Testis (tissue), 3 donors: Measurements from ENCODE around the gene LCNL1. TPM values are rescaled to one million over a fixed set of nuclear protein-coding genes. Genes with fewer than 3 reads are reported as not detected.

Experiments used
- DNase-seq: peaks from one replicate; pipeline ENCODE4 v3.0.0-alpha.2; 2019
- H3K27ac ChIP-seq, 2 donors: fragments of 200-600 bp; sonication (generic); one replicate each; pipeline ENCODE4 v1.5.1; 2019
- H3K27me3 ChIP-seq: fragments of 200-600 bp; sonication (generic); one replicate; pipeline ENCODE4 v1.5.1; 2019
- H3K36me3 ChIP-seq: fragments of 200-600 bp; sonication (generic); one replicate; pipeline ENCODE4 v1.5.1; 2017; ENCODE audit warnings: low read depth; ENCODE audit errors: missing control alignments
- H3K4me1 ChIP-seq: fragments of 200-600 bp; sonication (generic); one replicate; pipeline ENCODE4 v1.5.1; 2019
- H3K4me3 ChIP-seq, 2 donors: fragments of 200-600 bp; sonication (generic); one replicate each; pipeline ENCODE4 v1.5.1; 2017 to 2019
- H3K9me3 ChIP-seq: fragments of 200-600 bp; sonication (generic); one replicate; pipeline ENCODE4 v1.5.1; 2017
- POLR2A ChIP-seq: fragments of 450-650 bp; IDR thresholded peaks from one replicate; pipeline ENCODE4 v1.6.1; 2017; ENCODE audit warnings: antibody characterized with exemption, mild to moderate bottlenecking, moderate library complexity
- WGBS, 2 donors: methylation state at CpG; one replicate each; pipeline ENCODE4 v1.1.5; 2018; 5-methylcytosine and 5-hydroxymethylcytosine counted together
- intact Hi-C: fragments of 100-400 bp; cut with DNase I; formaldehyde crosslinking; loops from one replicate; pipeline ENCODE4 v1.15.1; 2023; ENCODE audit warnings: low total_unique reads
- polyA plus RNA-seq: library from polyadenylated mRNA; stranded (reverse); fragments of 350-450 nt; fragmentation: Illumina TruSeq; extraction: RNeasy Lipid Tissue Mini Kit (QIAGEN cat#74804); gene quantifications from one replicate; pipeline ENCODE4 v1.2.3, GENCODE V29; 2014; ENCODE audit warnings: low read depth, low replicate concordance; ENCODE audit not compliant: insufficient read depth
- total RNA-seq, 2 donors: library from RNA; depleted of rRNA; stranded (reverse); fragments of >200 nt; gene quantifications; one replicate each; pipeline ENCODE4 v1.2.3, GENCODE V29; 2016
- TF ChIP-seq, protein P1 (sequence below), 3 experiments: fragments of 450-650 bp in 2 of 3; fragments of 200-600 bp in 1 of 3; sonication (generic) in 1 of 3; IDR thresholded peaks; one replicate each; pipeline ENCODE4 v1.5.1; 2016 to 2019; ENCODE audit warnings: antibody characterized with exemption in 3 of 3, mild to moderate bottlenecking in 2 of 3, moderate library complexity in 1 of 3

LCNL1 gene
- total and polyA plus RNA-seq, 3 donors from 2014 or later: 17.5 to 131 (median 59.3) TPM

GRCh38 chr9:136958898-136959850 is 23.6 kb upstream of the LCNL1 start:
- intact Hi-C loops: no loop called here
- H3K36me3 ChIP-seq: no peaks in the 10 kb centered on the region
- 78% methylated on average over 27 of the region's 28 CpGs; no CpG with 5 or more reads in 1 of the 2 donors for WGBS, 2 donors
- H3K9me3 ChIP-seq: no peaks in the 10 kb centered on the region
- no peak overlapping the region for H3K4me3 ChIP-seq
- H3K27me3 ChIP-seq: no peaks in the 10 kb centered on the region
- peaks cover 49% of the 10 kb centered on the region for H3K4me1 ChIP-seq
- no peak for DNase-seq
- H3K27ac ChIP-seq: peak overlapping the region; percentile 65 to 77
- TF ChIP-seq, protein P1, sequence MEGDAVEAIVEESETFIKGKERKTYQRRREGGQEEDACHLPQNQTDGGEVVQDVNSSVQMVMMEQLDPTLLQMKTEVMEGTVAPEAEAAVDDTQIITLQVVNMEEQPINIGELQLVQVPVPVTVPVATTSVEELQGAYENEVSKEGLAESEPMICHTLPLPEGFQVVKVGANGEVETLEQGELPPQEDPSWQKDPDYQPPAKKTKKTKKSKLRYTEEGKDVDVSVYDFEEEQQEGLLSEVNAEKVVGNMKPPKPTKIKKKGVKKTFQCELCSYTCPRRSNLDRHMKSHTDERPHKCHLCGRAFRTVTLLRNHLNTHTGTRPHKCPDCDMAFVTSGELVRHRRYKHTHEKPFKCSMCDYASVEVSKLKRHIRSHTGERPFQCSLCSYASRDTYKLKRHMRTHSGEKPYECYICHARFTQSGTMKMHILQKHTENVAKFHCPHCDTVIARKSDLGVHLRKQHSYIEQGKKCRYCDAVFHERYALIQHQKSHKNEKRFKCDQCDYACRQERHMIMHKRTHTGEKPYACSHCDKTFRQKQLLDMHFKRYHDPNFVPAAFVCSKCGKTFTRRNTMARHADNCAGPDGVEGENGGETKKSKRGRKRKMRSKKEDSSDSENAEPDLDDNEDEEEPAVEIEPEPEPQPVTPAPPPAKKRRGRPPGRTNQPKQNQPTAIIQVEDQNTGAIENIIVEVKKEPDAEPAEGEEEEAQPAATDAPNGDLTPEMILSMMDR (IDR thresholded peaks at IDR 0.05): no peak

DNA sequence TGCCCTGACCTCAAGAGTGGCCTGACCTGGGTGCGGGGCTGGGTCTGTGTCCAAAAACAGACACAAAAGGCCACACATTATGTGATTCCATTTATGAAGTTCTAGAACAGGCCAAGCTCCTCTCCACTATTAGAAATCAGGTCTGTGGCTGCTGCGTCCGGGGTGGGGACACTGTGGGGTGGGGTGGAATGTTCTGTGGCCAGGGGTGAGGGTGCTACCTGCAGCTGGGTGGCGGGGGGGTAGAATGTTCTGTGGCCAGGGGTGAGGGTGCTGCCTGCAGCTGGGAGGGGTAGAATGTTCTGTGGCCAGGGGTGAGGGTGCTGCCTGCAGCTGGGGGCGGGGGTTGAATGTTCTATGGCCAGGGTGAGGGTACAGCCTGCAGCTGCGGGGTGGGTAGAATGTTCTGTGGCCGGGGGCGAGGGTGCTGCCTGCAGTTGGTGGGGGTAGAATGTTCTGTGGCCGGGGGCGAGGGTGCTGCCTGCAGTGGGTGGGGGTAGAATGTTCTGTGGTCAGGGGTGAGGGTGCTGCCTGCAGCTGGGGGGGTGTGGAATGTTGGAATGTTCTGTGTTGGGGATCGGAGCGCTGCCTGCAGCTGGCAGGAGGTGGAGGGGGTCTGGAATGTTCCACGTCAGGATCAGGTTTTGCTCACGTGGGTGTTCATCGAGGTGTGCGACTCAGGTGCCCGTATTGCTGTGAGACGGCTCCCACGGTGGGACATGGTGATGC is 22.4 kb upstream of the LCNL1 start:
- no peak for DNase-seq
- TF ChIP-seq, protein P1 (IDR thresholded peaks at IDR 0.05): no peak
- TF ChIP-seq POLR2A: no peak
- H3K36me3 ChIP-seq: no peaks in the 10 kb centered on the region
- peak overlapping the region; percentile 65 to 81 for H3K27ac ChIP-seq
- H3K4me3 ChIP-seq: no peak overlapping the region
- H3K27me3 ChIP-seq: no peaks in the 10 kb centered on the region
- intact Hi-C loops: no loop called here
- WGBS, 2 donors: 70 to 71% methylated on average over 18 to 19 of the region's 19 CpGs
- no peaks in the 10 kb centered on the region for H3K9me3 ChIP-seq
- peaks cover 55% of the 10 kb centered on the region for H3K4me1 ChIP-seq

- Histone ChIP-seq H3K9me3 (no peaks in the 10 kb centered on the region), H3K27me3 (no peaks in the 10 kb centered on the region), H3K36me3 (no peaks in the 10 kb centered on the region), H3K27ac (peak overlapping the region in 1 of 2 donors; percentile 81), H3K4me1 (peaks cover 58% of the 10 kb centered on the region), H3K4me3 (no peak overlapping the region)
- DNase-seq: no peak
- TF ChIP-seq, protein P1 (IDR thresholded peaks at IDR 0.05): no peak
- TF ChIP-seq POLR2A: no peak
- intact Hi-C loops: no loop called here
- 72 to 83% methylated on average over 2 to 15 of the region's 15 CpGs for WGBS, 2 donors
Measured at GRCh38 chr9:136960938-136961275, 21.9 kb upstream of the LCNL1 start.

DNA sequence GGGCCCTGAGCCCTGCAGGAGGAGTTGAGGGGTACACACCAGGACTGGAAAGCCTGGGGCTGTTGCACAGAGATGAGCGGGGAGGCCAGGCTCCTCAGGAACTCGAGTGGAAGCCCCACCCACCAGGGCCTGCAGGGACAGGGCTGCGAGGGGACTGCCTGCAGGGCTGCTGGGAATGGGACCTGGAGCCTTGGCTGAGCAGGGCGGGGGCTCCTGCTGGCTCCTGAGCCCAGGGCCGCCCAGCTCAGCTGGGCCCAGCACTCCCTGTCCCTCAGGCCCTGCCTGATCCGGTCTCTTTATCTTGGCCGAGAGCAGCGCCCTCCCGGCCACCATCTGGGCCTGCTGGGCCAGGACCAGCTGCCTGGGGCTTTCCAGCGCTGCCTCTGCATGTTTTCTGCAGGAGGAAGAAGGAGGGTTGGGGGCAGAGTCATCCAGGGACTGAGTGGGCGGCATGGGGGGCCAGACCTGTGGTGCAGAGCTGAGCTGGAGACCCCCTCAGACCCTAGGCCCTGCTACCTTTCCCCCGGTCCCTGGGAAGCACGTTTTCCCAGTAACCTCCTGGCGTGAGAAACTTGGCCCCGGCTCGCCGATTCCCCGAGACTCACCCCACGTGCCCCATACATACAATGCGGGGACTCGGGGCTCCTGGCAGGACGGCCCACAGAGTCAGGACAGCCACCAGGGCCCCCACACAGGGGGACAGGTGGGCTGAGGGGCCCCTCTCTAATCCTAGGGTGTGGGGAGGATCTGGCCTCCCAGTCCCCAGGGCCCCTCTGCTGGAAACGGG is 21.3 kb upstream of the LCNL1 start:
- WGBS, 2 donors: 53 to 80% methylated on average over 1 to 20 of the region's 23 CpGs
- Histone ChIP-seq H3K27me3 (no peaks in the 10 kb centered on the region), H3K9me3 (no peaks in the 10 kb centered on the region), H3K27ac (peak overlapping the region; percentile 56 to 81), H3K4me1 (peaks cover 64% of the 10 kb centered on the region), H3K4me3 (no peak overlapping the region), H3K36me3 (no peaks in the 10 kb centered on the region)
- no peak for TF ChIP-seq POLR2A
- TF ChIP-seq, protein P1 (IDR thresholded peaks at IDR 0.05): no peak
- DNase-seq: peak; percentile 87
- intact Hi-C loops: no loop called here
